ENCODE measurements around the gene C1orf105.
"Not testable (repeated sequence)": the region's sequence is repeated elsewhere in the genome, so short reads cannot be mapped to it uniquely, and the experiment has no call there.

The C1orf105 gene

DNA sequence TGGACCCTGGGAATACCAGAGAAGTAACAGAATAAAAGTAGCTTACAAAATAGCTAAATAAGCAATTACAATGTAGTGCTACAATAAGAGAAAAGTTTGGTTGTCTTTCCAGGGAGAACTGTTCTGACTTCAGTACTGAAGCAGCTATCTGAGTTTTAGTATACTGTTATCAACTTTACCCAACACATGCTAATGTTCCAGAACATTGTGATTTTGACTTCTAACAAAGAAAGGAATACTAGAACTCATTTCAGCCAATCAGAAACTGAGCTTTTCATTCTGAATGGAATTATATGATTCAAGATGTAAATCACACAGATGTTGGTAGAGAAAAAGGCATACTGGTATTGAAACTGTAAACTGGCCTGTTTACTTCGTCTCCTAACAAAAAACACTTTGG is at the start of gene C1orf105:
Gene C1orf105, plus strand, starts transcription at position 301 of the 400 bp plus-strand sequence. CDS start 201 bp downstream, outside the sequence.
- no peak for DNase-seq

DNA sequence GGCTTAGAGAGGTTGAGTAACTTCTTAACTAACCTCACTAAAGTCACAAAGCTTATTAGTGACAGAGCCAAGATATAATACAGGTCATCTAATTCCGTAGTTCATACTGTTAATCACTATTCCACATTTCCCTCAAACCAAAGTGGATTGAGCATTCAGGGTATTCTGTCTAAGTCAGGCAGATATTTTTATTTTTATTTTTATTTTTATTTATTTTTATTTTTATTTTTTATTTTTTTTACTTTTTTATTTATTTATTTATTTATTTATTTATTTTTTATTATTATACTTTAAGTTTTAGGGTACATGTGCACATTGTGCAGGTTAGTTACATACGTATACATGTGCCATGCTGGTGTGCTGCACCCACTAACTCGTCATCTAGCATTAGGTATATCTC is 48.8 kb upstream of the C1orf105 start:
- not testable (repeated sequence) for DNase-seq

DNA sequence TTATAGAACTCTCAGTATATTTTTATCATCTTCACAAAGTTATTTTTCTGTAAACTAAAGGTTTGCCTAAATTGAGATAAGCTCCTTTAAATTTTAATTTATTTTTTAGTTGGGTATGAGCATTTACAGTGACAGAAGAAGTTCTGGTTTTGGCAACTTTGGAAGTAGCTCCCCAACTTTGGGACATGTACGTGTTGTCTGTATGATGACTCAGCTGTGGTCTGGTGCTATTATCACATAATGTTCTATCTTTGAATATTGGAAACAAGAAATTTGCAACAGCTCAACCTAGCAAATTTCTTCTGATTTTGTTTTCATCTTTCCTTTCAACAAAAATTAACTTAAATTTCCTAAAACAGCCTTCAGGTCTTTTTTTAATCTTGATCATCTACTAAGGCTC is 46.6 kb upstream of the C1orf105 start:
- no peak for DNase-seq

GRCh38 chr1:172375211-172375631 is 45.3 kb upstream of the C1orf105 start:
- DNase-seq, result peak; percentile 24

GRCh38 chr1:172376431-172376830 is 44.1 kb upstream of the C1orf105 start:
- no peak for DNase-seq

GRCh38 chr1:172377565-172377964 is 42.9 kb upstream of the C1orf105 start:
- DNase-seq, result no peak

GRCh38 chr1:172378109-172378760 is 42.2 kb upstream of the C1orf105 start:
- DNase-seq, result no peak

- DNase-seq, result peak; percentile 73
Observed at GRCh38 chr1:172380441-172381244, 39.8 kb upstream of the C1orf105 start.

- no peak for DNase-seq
Observed at GRCh38 chr1:172381946-172382345, 38.5 kb upstream of the C1orf105 start.

DNA sequence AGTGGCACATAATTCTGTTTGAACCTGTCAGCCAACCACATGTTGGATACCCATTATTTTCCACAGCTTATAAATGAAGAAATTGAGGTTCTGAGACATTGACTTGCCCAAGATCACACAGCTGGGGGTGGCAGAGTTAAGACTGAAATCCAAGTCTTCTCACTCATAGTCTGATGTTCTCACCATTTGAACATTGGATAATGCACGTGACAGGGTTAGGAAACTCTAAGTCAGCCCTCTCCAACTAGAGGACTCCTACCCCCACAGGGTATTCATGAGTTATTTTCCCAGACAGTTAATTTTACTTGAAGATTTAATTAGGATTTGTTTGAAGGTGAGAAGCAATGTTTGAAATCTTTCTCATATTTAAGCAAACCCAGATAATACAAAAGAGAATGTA is 38.1 kb upstream of the C1orf105 start:
- DNase-seq, result no peak

- DNase-seq, result no peak
Observed at GRCh38 chr1:172382990-172383389, 37.5 kb upstream of the C1orf105 start.

GRCh38 chr1:172383536-172383935 is 36.9 kb upstream of the C1orf105 start:
- no peak for DNase-seq

DNA sequence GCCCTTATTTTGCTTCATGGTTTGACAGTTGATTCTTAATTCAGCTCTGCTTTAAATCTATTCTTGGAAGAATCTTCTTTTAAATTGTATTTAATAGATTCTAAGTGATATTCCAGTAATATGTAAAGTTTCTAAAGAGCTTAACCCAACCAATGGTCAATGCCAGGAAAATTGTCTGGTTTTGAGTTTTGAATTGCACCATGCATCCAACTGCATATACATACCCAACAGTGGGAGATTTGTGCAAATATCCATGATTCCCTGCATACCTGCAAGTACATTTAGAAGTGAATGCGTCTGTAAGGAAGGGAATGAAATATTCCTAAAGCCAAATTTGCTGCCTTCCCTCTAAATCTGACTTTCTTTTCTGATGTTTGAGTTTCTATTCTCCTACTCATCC is 35.8 kb upstream of the C1orf105 start:
- DNase-seq, result no peak

DNA sequence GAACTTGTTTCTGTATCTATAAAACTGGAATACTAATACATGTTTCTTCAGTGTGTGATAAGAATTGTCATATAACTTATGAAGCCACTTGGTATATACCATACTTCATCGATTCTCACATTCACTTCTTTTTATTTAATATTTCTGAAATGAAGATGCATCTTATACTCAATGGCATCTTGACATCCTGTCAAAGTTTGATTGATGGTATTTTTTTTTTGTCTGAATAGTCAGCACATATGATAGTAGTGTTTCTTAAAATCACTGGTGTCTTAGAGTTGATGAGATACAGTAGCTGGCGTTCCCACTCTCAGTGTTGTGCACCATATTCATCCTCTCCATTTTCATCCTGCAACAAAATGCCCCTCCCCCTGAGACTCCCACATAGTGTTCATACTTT is 34.4 kb upstream of the C1orf105 start:
- no peak for DNase-seq

DNA sequence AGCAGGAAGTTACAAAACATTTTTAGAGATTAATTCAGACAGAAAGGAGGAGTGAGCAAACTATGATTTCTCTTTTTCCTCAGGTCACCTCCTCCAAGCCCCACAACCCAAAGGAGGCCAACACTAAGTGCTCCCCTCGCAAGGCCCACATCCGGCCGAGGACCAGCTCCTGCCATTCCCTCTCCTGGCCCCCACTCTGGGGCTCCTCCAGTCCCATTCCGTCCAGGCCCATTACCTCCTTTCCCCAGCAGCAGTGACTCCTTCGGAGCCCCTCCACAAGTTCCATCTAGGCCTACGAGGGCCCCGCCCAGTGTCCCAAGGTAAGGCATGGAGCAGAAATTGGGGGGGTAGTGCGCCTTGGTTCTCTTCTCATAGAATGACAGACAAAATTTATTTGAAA is 32.0 kb upstream of the C1orf105 start:
- no peak for DNase-seq

DNA sequence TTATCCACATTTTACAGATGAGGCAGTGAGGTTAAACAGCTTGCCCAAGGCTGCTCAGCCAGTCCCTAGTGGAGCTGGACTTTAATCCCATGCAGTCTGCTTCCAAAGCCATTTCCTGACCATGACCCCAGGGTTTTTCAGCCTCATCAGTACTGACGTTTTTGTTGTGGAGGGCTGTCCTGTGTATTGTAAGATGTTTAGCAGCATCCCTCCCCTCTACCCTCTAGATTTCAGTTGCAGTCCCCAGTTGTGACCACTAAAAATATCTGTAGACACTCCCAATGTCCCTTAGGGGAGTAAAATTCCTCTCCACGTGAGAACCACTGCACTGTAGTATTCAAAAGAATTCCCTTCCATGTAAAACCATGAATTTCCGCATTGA is 30.2 kb upstream of the C1orf105 start:
- no peak for DNase-seq

- DNase-seq, result no peak
Observed at GRCh38 chr1:172390683-172391551, 29.6 kb upstream of the C1orf105 start.

- no peak for DNase-seq
Observed at GRCh38 chr1:172391976-172392375, 28.5 kb upstream of the C1orf105 start.

- DNase-seq, result no peak
Observed at GRCh38 chr1:172393354-172393753, 27.1 kb upstream of the C1orf105 start.

GRCh38 chr1:172394141-172394751 is 26.2 kb upstream of the C1orf105 start:
- peak; percentile 75 for DNase-seq

GRCh38 chr1:172394811-172395210 is 25.7 kb upstream of the C1orf105 start:
- no peak for DNase-seq

DNA sequence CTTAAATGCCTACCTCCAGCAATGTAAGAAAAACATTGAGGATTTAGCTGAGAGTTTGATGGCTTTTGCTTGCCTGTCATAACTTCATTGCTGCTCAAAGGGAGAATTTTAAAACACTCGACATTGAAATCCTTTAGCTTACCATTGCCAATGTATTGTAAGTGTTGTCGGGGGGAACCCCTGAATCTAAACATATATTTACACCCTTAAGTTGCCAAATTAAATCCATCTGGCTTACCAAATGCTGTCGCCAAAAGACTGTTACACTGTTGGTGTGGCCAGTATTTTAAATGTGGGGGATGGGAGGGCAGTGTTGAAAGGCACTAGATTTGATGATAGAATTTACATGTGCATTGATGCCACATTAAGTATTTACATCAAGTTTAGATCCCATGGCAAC is 24.9 kb upstream of the C1orf105 start:
- DNase-seq, result no peak

GRCh38 chr1:172397221-172397620 is 23.3 kb upstream of the C1orf105 start:
- DNase-seq, result no peak
